ENCODE results near the gene KIF2A. TPM values are rescaled to one million over a fixed set of nuclear protein-coding genes. Genes with fewer than 3 reads are reported as not detected.

Gene KIF2A
- total and polyA plus RNA-seq, 2 donors (not counting 3 experiments of a cell fraction or from before 2014, with no cell fraction given): 17.1 to 65.1 TPM

DNA sequence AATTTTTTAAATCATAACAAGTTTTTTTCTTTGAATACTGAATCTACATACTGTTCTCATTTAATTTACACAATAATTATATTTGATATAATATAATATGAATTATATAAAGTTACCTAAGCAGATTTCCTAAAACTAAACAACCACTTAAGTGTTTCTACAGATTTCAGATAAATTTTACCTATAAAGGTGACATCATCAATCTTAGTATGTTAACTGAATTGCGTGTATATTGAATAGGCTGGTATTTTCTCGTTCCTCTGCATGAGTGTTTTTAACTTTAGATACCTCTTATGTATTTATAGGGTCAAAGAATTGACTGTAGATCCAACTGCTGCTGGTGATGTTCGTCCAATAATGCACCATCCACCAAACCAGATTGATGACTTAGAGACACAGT lies 67.4 kb downstream of the KIF2A start:
- Histone ChIP-seq H4K20me1 (replicated peaks; ENCODE audit: control insufficient read depth, extremely low read depth, insufficient read depth, low read length) (no peaks in the 10 kb centered on the region), H3K27ac (ENCODE audit: insufficient read depth, low read depth, low read length) (no peak overlapping the region), H3K27me3 (ENCODE audit: control insufficient read depth in 2 of 2, insufficient read depth in 2 of 2, low read length in 2 of 2) (no peaks in the 10 kb centered on the region), H3K9ac (replicated peaks; ENCODE audit: extremely low read depth, insufficient read depth, low read length) (no peak overlapping the region), H3K79me2 (ENCODE audit: control insufficient read depth, insufficient read depth, low read length) (no peaks in the 10 kb centered on the region), H2AFZ (ENCODE audit: low read depth, low read length) (no peak overlapping the region), H3K4me1 (ENCODE audit: control insufficient read depth, extremely low read depth, insufficient read depth, low read length) (no peaks in the 10 kb centered on the region), H3K9me1 (replicated peaks; ENCODE audit: control insufficient read depth, extremely low read depth, insufficient read depth, low read length) (no peaks in the 10 kb centered on the region), H3K36me3 (ENCODE audit: control insufficient read depth in 2 of 2, extremely low read depth in 1 of 2, insufficient read depth in 2 of 2, low read length in 2 of 2) (peaks cover 9 to 17% of the 10 kb centered on the region in 2 experiments), H3K4me3 (replicated peaks in 1 of 3; ENCODE audit: insufficient read depth in 1 of 3, low read depth in 1 of 3, low read length in 3 of 3) (no peak overlapping the region), H3K9me3 (replicated peaks; ENCODE audit: control insufficient read depth, insufficient read depth, low read length) (no peaks in the 10 kb centered on the region), H3K4me2 (ENCODE audit: insufficient read depth, low read length) (no peak overlapping the region)
- dilution Hi-C loops (cut with MboI; ENCODE audit: extremely low pct_ligation_motif_present, low sequenced_read_pairs) (no loop called here), intact Hi-C loops (cut with micrococcal nuclease) (no loop called here)
- FAIRE-seq: no peak
- BruUV-seq (replicated peaks): no TSS peak
- ChIA-PET POLR2A (no interaction called here), CTCF (no interaction called here)
- no peak for DNase-seq (ENCODE audit: low read depth, low spot score)
- no peak for TF ChIP-seq FOS (IDR thresholded peaks at IDR 0.05; ENCODE audit: borderline replicate concordance, insufficient read depth, low read length)
- TF ChIP-seq MYC (IDR thresholded peaks at IDR 0.05; ENCODE audit: low read depth, low read length): no peak
- TF ChIP-seq POLR2AphosphoS5 (IDR thresholded peaks at IDR 0.05; ENCODE audit: insufficient read depth, low read depth, low read length): no peak
- TF ChIP-seq, protein P1, sequence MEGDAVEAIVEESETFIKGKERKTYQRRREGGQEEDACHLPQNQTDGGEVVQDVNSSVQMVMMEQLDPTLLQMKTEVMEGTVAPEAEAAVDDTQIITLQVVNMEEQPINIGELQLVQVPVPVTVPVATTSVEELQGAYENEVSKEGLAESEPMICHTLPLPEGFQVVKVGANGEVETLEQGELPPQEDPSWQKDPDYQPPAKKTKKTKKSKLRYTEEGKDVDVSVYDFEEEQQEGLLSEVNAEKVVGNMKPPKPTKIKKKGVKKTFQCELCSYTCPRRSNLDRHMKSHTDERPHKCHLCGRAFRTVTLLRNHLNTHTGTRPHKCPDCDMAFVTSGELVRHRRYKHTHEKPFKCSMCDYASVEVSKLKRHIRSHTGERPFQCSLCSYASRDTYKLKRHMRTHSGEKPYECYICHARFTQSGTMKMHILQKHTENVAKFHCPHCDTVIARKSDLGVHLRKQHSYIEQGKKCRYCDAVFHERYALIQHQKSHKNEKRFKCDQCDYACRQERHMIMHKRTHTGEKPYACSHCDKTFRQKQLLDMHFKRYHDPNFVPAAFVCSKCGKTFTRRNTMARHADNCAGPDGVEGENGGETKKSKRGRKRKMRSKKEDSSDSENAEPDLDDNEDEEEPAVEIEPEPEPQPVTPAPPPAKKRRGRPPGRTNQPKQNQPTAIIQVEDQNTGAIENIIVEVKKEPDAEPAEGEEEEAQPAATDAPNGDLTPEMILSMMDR (IDR thresholded peaks at IDR 0.05; ENCODE audit: extremely low read depth in 1 of 2, insufficient read depth in 1 of 2, low read depth in 1 of 2, low read length in 2 of 2): no peak
- TF ChIP-seq EZH2 (IDR thresholded peaks at IDR 0.05; ENCODE audit: borderline replicate concordance, low read depth, low read length, severe bottlenecking): no peak
- no peak for TF ChIP-seq POLR2A (IDR thresholded peaks at IDR 0.05; ENCODE audit: low read depth, low read length)
- TF ChIP-seq GATA2 (IDR thresholded peaks at IDR 0.05; ENCODE audit: insufficient read depth, insufficient read length, low read depth, low read length): no peak

Data from endothelial cell of umbilical vein (primary cell).